Left renal pelvis (tissue), 4 donors: ENCODE measurements around the gene NINL. TPM values are rescaled to one million over a fixed set of nuclear protein-coding genes. Genes with fewer than 3 reads are reported as not detected.
"Not testable (repeated sequence)": the region's sequence is repeated elsewhere in the genome, so short reads cannot be mapped to it uniquely, and the experiment has no call there.

Experiments
- DNase-seq, 4 donors: peaks; one replicate each; pipeline ENCODE4 v3.0.0-alpha.2; 2013; ENCODE audit warnings: low read depth in 4 of 4, low spot score in 3 of 4
- polyA plus RNA-seq, 4 donors: library from polyadenylated mRNA; unstranded; fragments of 120-200 nt; gene quantifications; one replicate each; pipeline ENCODE4 v1.2.1, GENCODE V29; 2013; ENCODE audit not compliant: insufficient read length in 4 of 4

The NINL gene
- polyA plus RNA-seq, 4 donors = 30.1 to 53.6 (median 44.1) TPM

GRCh38 chr20:25561771-25562170, 23.6 kb downstream of the NINL start:
- not testable (repeated sequence) for DNase-seq

- peak in 2 of 4 donors; percentile 29 to 32 for DNase-seq
Measured at GRCh38 chr20:25553819-25554296, 31.5 kb downstream of the NINL start.

GRCh38 chr20:25552977-25553376, 32.4 kb downstream of the NINL start:
- DNase-seq = no peak

- no peak for DNase-seq
Measured at GRCh38 chr20:25551413-25552215, 33.7 kb downstream of the NINL start.

GRCh38 chr20:25550645-25551337, 34.5 kb downstream of the NINL start:
- DNase-seq = not testable (repeated sequence)

- DNase-seq = no peak
Measured at GRCh38 chr20:25549843-25550477, 35.4 kb downstream of the NINL start.

GRCh38 chr20:25549172-25549773, 36.1 kb downstream of the NINL start:
- DNase-seq = no peak

- DNase-seq = no peak
Measured at GRCh38 chr20:25548613-25549086, 36.7 kb downstream of the NINL start.

- DNase-seq = no peak
Measured at GRCh38 chr20:25547999-25548398, 37.3 kb downstream of the NINL start.

- DNase-seq = no peak
Measured at GRCh38 chr20:25547063-25547462, 38.3 kb downstream of the NINL start.

GRCh38 chr20:25546048-25546447, 39.3 kb downstream of the NINL start:
- DNase-seq = no peak

GRCh38 chr20:25545171-25545570, 40.2 kb downstream of the NINL start:
- no peak for DNase-seq

GRCh38 chr20:25544734-25545133, 40.6 kb downstream of the NINL start:
- DNase-seq = no peak

GRCh38 chr20:25544311-25544710, 41.0 kb downstream of the NINL start:
- no peak for DNase-seq

GRCh38 chr20:25543068-25543467, 42.3 kb downstream of the NINL start:
- no peak for DNase-seq

GRCh38 chr20:25541676-25542075, 43.7 kb downstream of the NINL start:
- no peak for DNase-seq

GRCh38 chr20:25539742-25540672, 45.3 kb downstream of the NINL start:
- no peak for DNase-seq

- no peak for DNase-seq
Measured at GRCh38 chr20:25538838-25539665, 46.3 kb downstream of the NINL start.

- DNase-seq = no peak
Measured at GRCh38 chr20:25537890-25538289, 47.4 kb downstream of the NINL start.
